Kasumi-1 (cell line): ENCODE measurements around the gene CBX8.
A peak's percentile ranks its signal among the peaks of the same experiment; 100 is the strongest.

Experiments used
- DNase-seq, 2 experiments: peaks; one replicate each; lab custom pipeline; 2025; lab: John Stamatoyannopoulos, UW

Gene CBX8

GRCh38 chr17:79804856-79805696 lies 8.2 kb upstream of the CBX8 start:
- DNase-seq, result no peak

- peak; percentile 78 to 89 for DNase-seq
Measured at GRCh38 chr17:79803997-79804855, 7.3 kb upstream of the CBX8 start.

- peak; percentile 57 to 59 for DNase-seq
Measured at GRCh38 chr17:79803421-79803996, 6.6 kb upstream of the CBX8 start.

- DNase-seq, result no peak
Measured at GRCh38 chr17:79802736-79803420, 6.0 kb upstream of the CBX8 start.

GRCh38 chr17:79802039-79802735 lies 5.3 kb upstream of the CBX8 start:
- no peak for DNase-seq

- no peak for DNase-seq
Measured at GRCh38 chr17:79801156-79802038, 4.5 kb upstream of the CBX8 start.

- peak; percentile 67 to 78 for DNase-seq
Measured at GRCh38 chr17:79800325-79801155, 3.7 kb upstream of the CBX8 start.

GRCh38 chr17:79799538-79800324 lies 2.9 kb upstream of the CBX8 start:
- no peak for DNase-seq

- no peak for DNase-seq
Measured at GRCh38 chr17:79799174-79799537, 2.3 kb upstream of the CBX8 start.

GRCh38 chr17:79798299-79799173 lies 1.7 kb upstream of the CBX8 start:
- no peak for DNase-seq

GRCh38 chr17:79797492-79798298 lies 818 bp upstream of the CBX8 start:
- DNase-seq, result no peak

GRCh38 chr17:79796444-79796762 lies 474 bp downstream of the CBX8 start:
- DNase-seq, result no peak

- peak; percentile 84 to 86 for DNase-seq
Measured at GRCh38 chr17:79795795-79796443, 958 bp downstream of the CBX8 start.

- DNase-seq, result no peak
Measured at GRCh38 chr17:79794659-79795511, 2.0 kb downstream of the CBX8 start.

GRCh38 chr17:79793924-79794304 lies 3.0 kb downstream of the CBX8 start:
- DNase-seq, result no peak
